Umbilical cord (tissue), 2 donors: Measurements from ENCODE around the gene CTSW. TPM values are rescaled to one million over a fixed set of nuclear protein-coding genes. Genes with fewer than 3 reads are reported as not detected.
"Not testable (repeated sequence)": the region's sequence is repeated elsewhere in the genome, so short reads cannot be mapped to it uniquely, and the experiment has no call there.

Experiments
- DNase-seq: peaks from one replicate; pipeline ENCODE4 v3.0.0-alpha.2; 2015; ENCODE audit warnings: low spot score
- total RNA-seq: library from RNA; depleted of rRNA; stranded (reverse); fragments of >200 nt; gene quantifications from one replicate; pipeline ENCODE4 v1.2.3, GENCODE V29; 2014; ENCODE audit warnings: low replicate concordance; ENCODE audit not compliant: insufficient read depth

The CTSW gene
- total RNA-seq, 1 donor from 2014 or later = not detected

DNA sequence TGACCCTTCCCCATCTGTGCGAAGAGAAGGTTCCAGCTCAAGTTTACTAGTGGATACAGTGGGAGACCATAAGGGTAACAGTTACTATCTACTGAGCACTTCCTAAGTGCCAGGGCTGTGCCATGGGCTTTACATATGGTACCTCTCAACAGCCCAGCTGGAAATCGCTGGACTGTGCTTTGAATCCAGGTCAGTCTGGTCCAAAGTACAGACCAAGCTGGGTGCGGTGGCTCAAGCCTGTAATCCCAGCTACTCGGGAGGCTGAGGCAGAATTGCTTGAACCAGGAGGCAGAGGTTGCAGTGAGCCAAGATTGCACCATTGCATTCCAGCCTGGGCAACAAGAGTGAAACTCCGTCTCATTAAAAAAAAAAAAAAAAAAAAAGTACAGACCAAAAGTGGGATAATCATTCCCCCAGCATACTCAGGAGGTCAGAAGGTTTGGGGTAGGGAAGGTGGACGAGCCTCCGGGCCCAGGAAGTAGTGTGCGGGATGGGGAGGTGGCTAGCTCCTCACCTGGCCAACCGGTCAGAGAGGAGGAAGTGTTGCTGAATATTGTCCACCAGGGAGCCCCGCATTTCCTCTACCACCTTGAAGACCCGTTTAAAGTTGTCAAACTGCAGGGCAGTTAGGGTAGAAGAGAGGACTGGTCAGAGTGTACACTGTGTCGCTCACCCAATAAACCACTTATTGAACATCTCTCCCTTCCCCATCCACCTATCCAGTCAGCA lies 6.3 kb downstream of the CTSW start:
- DNase-seq = no peak

DNA sequence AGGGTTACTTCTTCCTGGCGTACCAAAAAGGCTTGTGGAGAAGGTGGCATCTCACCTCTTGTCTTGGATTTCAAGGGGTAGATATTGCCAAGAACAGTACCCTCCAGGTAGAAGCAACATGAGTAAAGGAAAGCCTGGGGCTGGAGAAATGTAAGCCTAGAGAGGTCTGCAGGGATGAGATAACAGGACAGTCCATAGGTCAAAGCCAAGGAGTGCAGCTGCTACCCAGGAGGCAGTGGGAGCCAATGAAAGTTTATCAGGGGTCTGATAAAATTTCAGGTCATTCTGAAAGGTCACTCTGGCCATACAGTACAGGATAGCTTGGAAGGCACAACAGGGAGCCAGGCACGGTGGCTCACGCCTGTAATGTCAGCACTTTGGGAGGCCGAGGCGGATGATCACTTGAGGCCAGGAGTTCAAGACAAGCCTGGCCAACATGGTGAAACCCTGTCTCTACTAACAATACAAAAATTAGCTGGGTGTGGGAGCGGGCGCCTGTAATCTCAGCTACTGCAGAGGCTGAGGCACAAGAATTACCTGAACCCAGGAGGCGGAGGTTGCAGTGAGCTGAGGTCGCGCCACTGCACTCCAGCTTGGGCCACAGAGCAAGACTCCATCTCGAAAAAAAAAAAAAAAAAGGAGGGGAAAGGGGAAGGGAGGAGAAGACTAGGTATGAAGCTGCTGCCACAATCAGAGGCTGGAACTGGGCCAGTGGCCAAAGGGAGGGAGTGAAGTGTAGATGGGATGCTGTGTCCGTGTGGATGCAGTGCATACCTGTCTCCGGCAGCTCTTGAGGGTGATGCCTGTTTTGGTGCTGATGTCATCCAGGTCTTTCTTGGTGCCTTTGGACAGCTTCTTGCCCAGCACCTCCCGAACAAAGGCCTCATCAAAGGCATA lies 7.4 kb downstream of the CTSW start:
- no peak for DNase-seq

DNA sequence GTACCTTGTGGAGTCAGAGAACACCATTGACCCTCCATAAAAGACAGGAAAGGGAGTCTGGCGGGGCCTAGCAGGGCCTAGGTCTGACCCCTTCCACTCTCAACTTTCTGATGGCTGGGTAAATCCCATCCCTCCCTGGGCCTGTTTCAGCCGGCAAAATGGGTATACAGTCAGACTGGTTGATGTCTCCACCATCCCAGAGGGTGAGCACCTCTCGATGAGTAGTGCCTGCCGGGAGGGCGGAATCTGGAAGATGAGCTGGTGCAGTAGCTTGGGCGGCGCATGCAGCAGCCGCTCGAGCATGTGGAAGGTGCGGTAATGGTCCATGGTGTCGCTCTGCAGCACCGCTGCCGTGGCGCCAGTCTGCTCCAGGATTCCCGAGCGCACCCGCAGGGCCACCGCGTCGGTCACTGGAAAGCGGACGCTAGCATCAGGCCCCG lies 8.1 kb downstream of the CTSW start:
- DNase-seq = no peak

DNA sequence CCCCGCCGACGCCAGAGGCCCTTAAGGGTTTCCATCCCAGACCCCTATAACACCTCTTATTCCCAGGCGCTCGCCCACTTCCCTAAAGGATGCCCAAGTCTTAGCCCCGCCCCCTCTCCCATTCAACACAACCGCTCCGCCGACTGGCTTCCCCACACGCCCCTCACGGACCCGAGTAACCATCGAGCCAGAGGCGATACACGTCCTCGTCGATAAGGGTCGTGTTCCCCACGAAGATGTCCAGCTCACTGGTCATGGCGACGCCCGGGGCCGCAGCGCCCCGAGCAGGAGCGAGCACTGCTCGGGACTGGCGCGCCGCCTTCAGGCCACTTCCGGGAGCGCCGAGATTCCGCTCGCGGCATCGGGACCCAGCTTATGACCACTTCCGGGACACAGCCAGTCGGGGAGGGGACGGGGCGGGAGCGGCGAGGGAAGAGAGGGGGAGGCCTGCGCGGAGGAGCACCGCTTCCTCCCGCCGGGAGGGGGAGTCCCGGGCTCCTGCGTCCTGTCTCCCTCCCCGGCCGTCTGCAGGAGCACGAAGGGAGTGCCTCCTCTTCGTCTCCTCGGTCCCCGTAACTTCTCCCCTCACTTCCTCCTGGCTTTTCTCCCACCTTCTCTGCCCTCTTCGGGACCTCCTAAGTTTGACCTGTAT lies 8.7 kb downstream of the CTSW start, which contains the start of gene FIBP:
TSS of gene FIBP (minus strand) at position 309 of the 652 bp plus-strand sequence. CDS start at position 256, 53 bp downstream.
- DNase-seq = peak; percentile 98

DNA sequence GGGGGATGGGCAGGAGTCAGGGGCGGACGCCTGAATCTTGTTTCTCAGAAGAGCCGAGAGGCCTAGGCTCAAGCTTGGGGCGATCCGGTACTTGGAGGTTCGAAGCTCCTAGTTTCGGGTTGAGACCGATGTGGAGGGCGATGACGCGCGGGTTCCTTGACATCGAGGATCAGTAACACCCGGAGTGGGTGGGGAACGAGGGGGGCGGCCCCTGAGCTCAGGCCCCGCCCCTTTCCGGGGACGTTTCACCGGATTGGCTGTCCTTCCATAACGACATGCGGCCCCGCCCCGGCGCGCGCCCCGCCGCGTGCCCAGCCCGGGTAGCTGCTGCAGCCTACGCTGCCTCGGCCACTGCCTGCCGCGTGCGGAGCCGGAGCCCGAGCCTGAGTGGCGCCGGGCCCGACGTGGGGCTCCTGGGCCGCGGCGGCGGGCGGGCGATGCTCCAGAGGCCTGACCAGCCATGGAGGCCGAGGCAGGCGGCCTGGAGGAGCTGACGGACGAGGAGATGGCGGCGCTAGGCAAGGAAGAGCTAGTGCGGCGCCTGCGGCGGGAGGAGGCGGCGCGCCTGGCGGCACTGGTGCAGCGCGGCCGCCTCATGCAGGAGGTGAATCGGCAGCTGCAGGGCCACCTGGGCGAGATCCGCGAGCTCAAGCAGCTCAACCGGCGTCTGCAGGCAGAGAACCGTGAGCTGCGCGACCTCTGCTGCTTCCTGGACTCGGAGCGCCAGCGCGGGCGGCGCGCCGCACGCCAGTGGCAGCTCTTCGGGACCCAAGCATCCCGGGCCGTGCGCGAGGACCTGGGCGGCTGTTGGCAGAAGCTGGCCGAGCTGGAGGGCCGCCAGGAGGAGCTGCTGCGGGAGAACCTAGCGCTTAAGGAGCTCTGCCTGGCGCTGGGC lies 10.9 kb downstream of the CTSW start, which contains the start of gene CCDC85B:
TSS of gene CCDC85B (plus strand) at position 350 of the 895 bp plus-strand sequence. CDS start at position 461, 111 bp downstream.
- peak; percentile 98 for DNase-seq

DNA sequence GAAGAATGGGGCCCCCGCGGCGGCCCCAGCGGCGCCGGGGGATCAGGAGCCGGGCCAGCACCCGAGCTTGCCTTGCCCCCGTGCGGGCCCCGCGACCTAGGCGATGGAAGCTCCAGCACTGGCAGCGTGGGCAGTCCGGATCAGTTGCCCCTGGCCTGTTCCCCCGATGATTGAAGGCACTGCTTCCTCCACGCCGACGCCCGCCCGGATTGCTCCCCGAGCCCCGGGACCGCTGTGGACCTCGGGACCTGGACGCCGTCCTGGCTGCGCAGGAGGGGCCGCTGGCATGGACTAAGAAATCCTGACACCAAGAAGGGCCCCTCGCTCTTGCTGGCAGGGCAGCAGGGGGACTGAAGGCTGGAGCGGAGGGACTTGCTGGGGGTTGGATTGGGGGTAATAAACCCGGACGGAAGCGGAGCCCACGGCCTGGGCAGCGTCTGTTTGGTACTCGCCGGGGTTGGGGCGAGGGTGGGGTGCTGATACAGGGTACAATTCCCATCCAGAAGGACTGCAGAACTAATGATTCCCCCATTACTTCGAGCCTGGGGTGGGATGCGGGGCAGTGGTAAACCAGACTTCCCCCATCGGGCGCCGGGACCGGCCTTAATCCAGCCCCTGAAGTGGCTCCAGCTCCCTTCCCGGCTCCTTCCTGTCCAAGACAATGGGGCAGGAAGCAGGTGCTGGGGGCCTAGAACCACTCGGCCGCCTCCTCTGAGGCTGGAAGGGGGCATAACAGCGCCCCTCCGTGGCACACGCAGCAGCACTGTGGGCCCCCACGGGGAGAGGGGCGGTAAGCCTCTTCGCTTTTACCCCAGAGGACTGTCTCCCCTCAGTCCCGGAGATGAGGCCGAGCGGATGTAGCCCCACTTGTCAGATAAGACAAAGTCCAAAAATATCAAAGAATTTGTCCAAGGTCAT lies 11.8 kb downstream of the CTSW start:
- no peak for DNase-seq

DNA sequence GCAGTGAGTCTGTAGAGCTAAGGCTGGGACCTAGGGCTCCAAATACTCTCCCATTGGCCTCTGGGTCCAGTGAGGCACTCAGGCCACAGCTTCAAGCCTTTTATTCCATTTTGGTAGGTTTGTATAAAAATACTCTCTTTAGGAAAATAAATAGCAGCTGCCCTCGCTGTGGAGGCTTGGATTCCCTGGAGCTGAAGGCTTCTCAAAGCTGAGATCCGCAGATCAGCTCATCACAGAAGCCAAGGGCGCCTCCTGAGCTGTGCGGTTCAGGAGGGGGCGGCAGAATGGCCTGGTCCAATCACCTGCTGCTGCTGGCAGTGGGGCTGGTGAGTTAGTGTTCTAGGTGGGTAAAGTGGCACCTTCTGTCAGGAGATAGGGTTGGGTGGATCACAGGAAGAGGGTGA lies 12.5 kb downstream of the CTSW start:
- not testable (repeated sequence) for DNase-seq

DNA sequence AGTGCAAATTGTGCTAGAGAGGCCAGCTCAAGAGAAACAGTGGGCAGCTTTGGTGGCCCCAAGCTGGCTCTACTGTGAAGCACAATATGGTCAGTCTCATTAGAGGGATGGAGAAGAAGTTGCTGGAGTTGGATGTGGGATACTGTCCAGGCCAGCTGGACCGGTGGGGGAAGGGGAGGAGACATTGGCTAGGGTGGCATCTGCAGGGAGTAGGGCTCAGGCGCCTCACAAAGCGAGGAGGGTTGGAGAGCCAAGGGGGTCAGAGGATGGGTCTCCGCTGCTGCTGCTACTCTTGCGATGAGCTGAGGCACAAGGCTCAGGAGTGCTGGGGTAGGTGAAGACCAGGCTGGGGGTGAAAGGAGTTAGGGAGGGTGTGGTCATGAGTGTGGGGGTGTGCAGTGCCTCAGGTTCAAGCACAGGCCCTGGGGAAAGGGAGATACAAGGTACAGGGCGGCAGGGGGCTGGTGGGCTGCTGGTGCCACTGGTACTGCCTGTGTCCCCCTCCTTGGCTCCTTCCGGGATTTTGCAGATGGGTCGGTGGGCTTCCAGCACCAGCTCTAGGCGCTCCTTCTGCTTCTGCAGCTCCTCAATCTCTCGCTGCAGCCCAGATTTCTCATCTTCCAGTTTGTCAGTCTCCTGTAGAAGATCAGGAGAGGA lies 13.2 kb downstream of the CTSW start:
- DNase-seq = no peak

DNA sequence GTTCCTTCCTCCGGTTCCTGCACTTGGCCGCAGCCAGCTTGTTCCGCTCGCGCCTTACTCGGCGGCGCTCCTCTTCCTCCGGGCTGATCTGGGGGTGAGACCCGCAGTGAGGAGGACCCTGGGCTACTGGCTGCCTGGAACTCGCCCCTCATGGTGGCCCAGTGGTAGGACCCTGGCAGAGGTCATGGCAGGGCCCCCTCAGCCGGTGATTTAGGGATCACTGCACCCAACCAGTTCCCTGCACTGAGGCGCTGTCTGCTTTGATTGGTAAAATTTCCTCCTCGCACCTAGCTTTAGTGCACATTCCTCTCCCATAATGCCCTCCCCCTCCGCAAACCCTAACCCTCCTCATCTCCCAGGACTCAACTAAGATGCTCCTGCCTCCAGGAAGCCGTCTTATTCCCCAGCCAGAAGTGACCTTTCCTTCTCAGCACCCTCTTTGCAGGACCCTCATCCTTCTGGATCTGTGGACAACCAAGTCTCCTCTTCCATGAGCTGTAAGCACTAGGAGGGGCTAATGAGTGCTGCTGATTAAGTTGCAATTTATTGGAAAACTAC lies 14.5 kb downstream of the CTSW start:
- no peak for DNase-seq

DNA sequence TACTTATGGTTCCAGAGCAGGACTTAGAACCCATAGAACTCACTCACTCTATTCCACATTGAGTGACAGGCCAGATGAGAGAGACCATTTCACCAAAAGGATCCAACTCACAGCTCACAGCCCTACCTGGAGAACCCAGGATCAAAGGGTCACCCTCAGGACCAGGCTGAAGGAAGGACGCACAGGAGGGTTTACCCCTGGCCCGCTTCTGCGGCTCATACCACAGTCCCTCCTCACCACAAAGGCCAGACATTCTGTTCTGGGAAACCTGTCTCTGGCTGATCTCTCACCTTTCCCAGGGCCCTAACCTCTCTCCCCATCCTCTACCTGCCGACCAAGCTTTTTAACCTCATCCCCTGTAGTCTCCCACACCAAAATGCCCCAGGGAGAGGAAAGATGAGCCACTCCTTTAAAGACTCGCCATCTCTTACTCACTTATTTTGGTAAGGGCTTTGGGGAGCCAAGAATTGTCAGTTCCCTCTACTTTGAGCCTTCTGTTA lies 15.9 kb downstream of the CTSW start:
- DNase-seq = no peak

DNA sequence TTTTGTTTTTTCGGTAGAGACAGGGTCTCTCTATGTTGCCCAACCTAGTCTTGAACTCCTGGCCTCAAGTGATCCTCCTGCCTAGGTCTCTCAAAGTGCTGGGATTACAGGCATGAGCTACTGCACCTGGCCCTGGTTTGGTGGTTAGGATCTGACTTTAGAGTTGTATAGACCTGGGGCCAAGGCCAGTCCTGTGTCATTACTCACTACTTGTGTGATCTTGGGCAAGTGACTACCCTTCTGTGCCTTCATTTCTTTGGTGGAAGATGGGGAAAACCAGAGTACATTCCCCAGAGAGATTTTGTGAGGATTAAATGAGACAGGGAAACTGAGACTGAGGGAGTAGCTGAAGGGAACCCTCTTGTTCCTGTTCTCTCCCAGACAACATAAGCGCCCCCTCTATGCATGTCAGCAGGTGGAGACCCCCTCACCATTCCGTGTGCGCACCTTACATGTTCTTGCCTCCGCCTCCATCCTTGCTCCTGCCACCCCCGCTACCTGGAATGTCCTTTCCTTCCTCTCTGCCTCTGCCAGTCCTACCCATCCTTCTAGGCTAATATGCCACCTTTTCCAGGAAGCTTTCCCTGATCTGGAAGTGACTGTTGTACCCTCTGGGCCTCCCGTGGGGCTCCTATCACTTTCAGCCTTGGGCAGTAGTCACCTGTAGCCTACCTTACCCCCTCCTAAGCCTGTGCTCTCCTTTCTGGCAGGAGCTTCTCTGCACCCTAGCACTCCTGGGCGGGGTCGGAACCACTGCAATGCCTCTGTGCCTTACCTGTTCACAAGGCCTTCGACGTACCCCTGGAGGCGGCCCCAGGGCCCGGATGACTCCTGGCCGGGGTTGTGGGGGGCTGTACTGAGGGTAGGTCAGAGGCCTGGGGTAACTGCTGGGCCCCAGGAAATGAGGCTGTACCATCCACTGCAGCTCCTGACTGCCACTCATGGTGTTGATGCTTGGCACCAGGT lies 16.7 kb downstream of the CTSW start:
- DNase-seq = no peak

DNA sequence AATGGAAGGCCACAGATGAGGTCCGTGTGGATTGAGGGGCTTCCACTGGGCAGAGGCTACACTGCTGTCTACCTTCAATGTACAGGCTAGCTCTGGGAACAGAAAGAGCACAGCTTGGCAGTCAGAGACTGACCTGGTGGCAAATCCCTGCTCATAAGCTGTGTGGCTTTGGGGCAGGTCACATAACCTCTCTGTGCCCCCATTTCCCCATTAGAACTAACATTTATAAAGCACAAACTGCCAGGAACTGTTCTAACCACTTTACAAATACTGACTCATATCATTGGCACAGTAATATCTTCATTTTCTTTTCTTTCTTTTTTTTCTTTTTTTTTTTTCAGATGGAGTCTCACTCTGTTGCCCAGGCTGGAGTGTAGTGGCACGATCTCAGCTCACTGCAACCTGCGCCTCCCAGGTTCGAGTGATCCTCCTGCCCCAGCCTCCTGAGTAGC lies 17.4 kb downstream of the CTSW start:
- DNase-seq = no peak

DNA sequence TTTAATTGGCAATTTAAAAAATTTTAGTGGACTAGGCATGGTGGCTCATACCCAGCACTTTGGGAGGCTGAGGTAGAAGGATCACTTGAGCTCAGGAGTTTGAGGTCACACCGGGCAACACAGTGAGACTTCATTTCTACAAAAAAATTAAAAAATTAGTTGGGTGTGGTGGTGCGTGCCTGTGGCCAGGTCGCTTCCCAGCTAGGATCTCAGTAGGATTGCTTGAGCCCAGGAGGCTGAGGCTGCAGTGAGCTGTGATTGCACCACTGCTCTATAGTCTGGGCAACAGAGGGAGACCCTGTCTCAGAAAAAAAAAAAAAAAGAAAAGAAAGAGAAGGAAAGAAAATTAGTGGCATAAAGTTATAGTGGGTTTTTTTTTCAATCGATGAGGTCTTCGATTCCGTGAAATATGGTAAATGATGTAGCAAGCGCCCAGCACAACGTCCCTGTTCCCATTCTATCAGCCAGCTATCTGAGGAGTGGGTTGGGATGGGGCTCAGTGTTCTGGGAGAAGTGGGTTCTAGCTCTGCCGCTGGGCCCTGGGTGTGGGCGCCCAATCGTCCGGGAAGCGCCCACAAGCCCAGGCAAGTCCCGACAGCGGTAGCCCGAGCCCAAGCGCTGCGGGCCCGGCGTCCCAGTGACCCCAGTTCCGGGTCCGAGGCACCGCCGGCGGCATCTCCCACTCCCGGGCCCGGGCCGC lies 19.2 kb downstream of the CTSW start:
- DNase-seq = no peak

DNA sequence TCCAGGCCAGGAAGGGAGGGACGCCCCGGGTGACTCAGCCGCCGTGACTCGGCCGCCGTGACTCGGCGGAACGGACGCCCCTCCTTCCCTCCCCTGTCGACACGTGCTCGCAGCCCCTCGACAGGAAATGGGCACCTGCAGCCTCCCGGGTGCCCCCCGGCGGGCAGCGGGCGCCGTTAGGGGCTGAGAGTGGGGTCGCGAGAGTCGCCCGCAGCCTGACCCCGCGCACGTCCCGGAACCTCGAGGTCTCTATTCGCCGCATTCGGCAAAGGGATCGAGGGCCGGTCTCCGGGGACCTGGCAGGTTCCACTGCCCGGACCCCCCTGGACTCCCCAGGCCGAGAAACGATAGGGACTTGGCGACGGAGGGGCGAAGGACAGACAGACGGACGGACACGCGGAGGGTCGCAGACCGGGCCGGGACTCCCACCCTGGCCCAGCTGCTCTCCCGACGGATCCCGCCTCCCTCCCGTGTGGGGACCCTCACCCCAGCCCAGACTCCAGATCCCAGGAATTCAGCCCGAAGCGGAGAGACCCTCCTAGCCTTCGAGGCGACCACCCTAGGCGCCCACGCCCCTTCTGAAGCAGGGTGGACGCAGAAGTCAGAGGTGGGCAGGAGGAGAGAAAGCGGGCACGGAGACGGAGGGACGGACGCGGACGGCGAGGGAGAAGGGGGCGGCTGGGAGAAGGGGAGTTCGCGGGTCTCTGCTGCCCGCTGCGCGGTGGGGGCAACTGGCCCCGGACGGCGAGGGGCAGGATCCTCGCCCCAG lies 19.9 kb downstream of the CTSW start:
- DNase-seq = peak; percentile 42

DNA sequence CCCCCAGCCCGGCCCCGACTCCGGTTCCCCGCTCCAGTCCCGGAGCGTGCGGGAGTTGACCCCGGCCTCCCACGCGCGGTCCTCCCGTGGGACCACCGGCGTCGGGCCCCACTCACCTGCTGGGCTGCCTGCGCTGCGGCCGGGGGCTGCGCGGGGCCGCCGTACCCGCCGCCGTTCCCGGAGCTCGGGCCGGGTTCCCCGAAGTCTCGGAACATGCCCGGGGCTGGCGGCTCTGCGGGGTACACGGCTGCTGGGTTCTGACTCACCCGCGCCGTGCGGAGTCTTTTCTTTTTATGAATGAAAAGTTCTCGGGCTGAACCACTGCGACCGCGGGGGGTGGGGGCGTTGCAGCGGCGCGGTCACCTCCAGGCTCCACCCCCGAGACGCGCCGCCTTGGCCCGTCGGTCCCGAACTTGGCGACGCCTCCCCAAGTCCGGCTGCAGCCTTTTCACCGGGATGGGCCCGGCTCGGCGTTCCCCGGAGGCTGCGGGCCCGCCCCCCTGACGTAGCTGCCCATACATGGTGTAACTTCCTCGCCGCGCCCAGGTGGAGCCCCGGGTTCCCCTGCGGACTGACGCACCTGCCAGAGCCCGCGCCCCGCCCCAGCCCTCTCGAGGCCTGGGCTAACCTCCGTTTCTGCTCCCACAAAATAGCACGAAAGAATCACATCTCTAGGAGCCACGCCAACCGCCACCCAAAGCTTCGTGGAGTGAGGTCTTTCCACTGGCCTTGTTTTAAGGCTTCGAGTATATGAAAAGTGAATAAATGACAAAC lies 20.7 kb downstream of the CTSW start, which contains the start of gene FOSL1:
TSS of gene FOSL1 (minus strand) at position 264 of the 774 bp plus-strand sequence. CDS start at position 215, 49 bp downstream.
- DNase-seq = peak; percentile 71
